H9 (cell line): ENCODE measurements around the gene TYW3. TPM values are rescaled to one million over a fixed set of nuclear protein-coding genes. Genes with fewer than 3 reads are reported as not detected.

ENCODE experiments used
- DNase-seq: peaks from one replicate; pipeline ENCODE4 v3.0.0-alpha.2; 2017
- H2AFZ ChIP-seq: one replicate; pipeline ENCODE4 v1.6.1; 2013; ENCODE audit warnings: mild to moderate bottlenecking, low read length, control low read depth, moderate library complexity
- H2AK5ac ChIP-seq: 2 replicates; pipeline ENCODE4 v1.6.1; 2013; ENCODE audit warnings: low read length, control low read depth, mixed read lengths; ENCODE audit not compliant: insufficient read length
- H2BK120ac ChIP-seq: one replicate; pipeline ENCODE4 v1.6.1; 2013; ENCODE audit warnings: low read depth, mild to moderate bottlenecking, low read length, control low read depth, inconsistent platforms; ENCODE audit not compliant: poor library complexity, severe bottlenecking
- H2BK12ac ChIP-seq: 2 replicates; pipeline ENCODE4 v1.6.1; 2013; ENCODE audit warnings: low read length, control low read depth, mixed read lengths, low read depth; ENCODE audit not compliant: insufficient read length
- H2BK15ac ChIP-seq: 2 replicates; pipeline ENCODE4 v1.6.1; 2013; ENCODE audit warnings: low read depth, low read length, control low read depth
- H2BK20ac ChIP-seq: one replicate; pipeline ENCODE4 v1.6.1; 2013; ENCODE audit warnings: low read depth, mild to moderate bottlenecking, low read length, control low read depth, inconsistent platforms; ENCODE audit not compliant: poor library complexity, severe bottlenecking
- H2BK5ac ChIP-seq: 2 replicates; pipeline ENCODE4 v1.6.1; 2013; ENCODE audit warnings: low read length, control low read depth, mixed read lengths; ENCODE audit not compliant: insufficient read length
- H3K14ac ChIP-seq: 2 replicates; pipeline ENCODE4 v1.6.1; 2013; ENCODE audit warnings: low read length, control low read depth; ENCODE audit not compliant: insufficient read depth
- H3K18ac ChIP-seq: 2 replicates; pipeline ENCODE4 v1.6.1; 2013; ENCODE audit warnings: low read depth, mild to moderate bottlenecking, mixed read lengths, low read length, control low read depth; ENCODE audit not compliant: insufficient read length
- H3K23ac ChIP-seq: 2 replicates; pipeline ENCODE4 v1.6.1; 2013; ENCODE audit warnings: low read length, control low read depth, mixed read lengths, low read depth; ENCODE audit not compliant: insufficient read length
- H3K23me2 ChIP-seq: 2 replicates; pipeline ENCODE4 v1.6.1; 2013; ENCODE audit warnings: low read depth, mild to moderate bottlenecking, mixed read lengths, low read length, control low read depth; ENCODE audit not compliant: insufficient read length, poor library complexity, severe bottlenecking
- H3K27ac ChIP-seq: 2 replicates; pipeline ENCODE4 v1.5.1; 2013; ENCODE audit warnings: low read length, control low read depth, mixed read lengths, low read depth; ENCODE audit not compliant: insufficient read length
- H3K27me3 ChIP-seq: 2 replicates; pipeline ENCODE4 v1.6.1; 2013; ENCODE audit warnings: low read length, control low read depth, inconsistent platforms; ENCODE audit not compliant: insufficient read depth
- H3K4ac ChIP-seq: 2 replicates; pipeline ENCODE4 v1.6.1; 2013; ENCODE audit warnings: low read depth, mild to moderate bottlenecking, control low read depth, inconsistent platforms, low read length, moderate library complexity
- H3K4me1 ChIP-seq: 2 replicates; pipeline ENCODE4 v1.6.1; 2013; ENCODE audit warnings: low read length, control low read depth, inconsistent platforms; ENCODE audit not compliant: insufficient read depth
- H3K4me2 ChIP-seq: 2 replicates; pipeline ENCODE4 v1.6.1; 2013; ENCODE audit warnings: low read length, control low read depth, mixed read lengths; ENCODE audit not compliant: insufficient read length, insufficient read depth
- H3K56ac ChIP-seq: 2 replicates; pipeline ENCODE4 v1.6.1; 2013; ENCODE audit warnings: low read depth, mild to moderate bottlenecking, mixed read lengths, low read length, control low read depth; ENCODE audit not compliant: insufficient read length
- H3K79me1 ChIP-seq: 2 replicates; pipeline ENCODE4 v1.6.1; 2013; ENCODE audit warnings: low read depth, mild to moderate bottlenecking, moderate library complexity, low read length, control low read depth, inconsistent platforms; ENCODE audit not compliant: insufficient read depth, poor library complexity, severe bottlenecking
- H3K79me2 ChIP-seq: 2 replicates; pipeline ENCODE4 v1.6.1; 2013; ENCODE audit warnings: low read length, control low read depth, inconsistent platforms; ENCODE audit not compliant: insufficient read depth
- H3K9ac ChIP-seq: 2 replicates; pipeline ENCODE4 v1.6.1; 2013; ENCODE audit warnings: low read length, control low read depth, mixed read lengths; ENCODE audit not compliant: insufficient read length; ENCODE audit errors: extremely low read depth
- H3K9me3 ChIP-seq: one replicate; pipeline ENCODE4 v1.6.1; 2013; ENCODE audit warnings: low read depth, low read length, inconsistent platforms; ENCODE audit not compliant: control insufficient read depth
- H3T11ph ChIP-seq: one replicate; pipeline ENCODE4 v1.6.1; 2013; ENCODE audit warnings: mild to moderate bottlenecking, low read length, control low read depth, inconsistent platforms
- H4K20me1 ChIP-seq: one replicate; pipeline ENCODE4 v1.6.1; 2013; ENCODE audit not compliant: control insufficient read depth, insufficient read length, insufficient read depth
- H4K5ac ChIP-seq: 2 replicates; pipeline ENCODE4 v1.6.1; 2013; ENCODE audit warnings: low read depth, mild to moderate bottlenecking, mixed read lengths, low read length, control low read depth; ENCODE audit not compliant: insufficient read length
- H4K8ac ChIP-seq: replicated peaks from 2 replicates; pipeline ENCODE4 v1.6.1; 2013; ENCODE audit warnings: low read length, control low read depth, mixed read lengths, low read depth; ENCODE audit not compliant: insufficient read length
- H4K91ac ChIP-seq: 2 replicates; pipeline ENCODE4 v1.6.1; 2013; ENCODE audit warnings: low read depth, mild to moderate bottlenecking, moderate library complexity, mixed read lengths, low read length, control low read depth; ENCODE audit not compliant: insufficient read length
- H3K27ac Mint-ChIP-seq, 3 experiments: 2 replicates in 2 of 3; 3 replicates in 1 of 3; pipeline ENCODE4 v1.8.0; 2020 to 2021; ENCODE audit warnings: mixed read lengths in 3 of 3, mild to moderate bottlenecking in 1 of 3, moderate library complexity in 1 of 3
- H3K27me3 Mint-ChIP-seq: 2 replicates; pipeline ENCODE4 v1.8.0; 2021; ENCODE audit warnings: low read depth, mild to moderate bottlenecking, moderate library complexity, mixed read lengths
- H3K36me3 Mint-ChIP-seq, 3 experiments: 2 replicates in 2 of 3; 3 replicates in 1 of 3; pipeline ENCODE4 v1.8.0; 2020 to 2021; ENCODE audit warnings: low read depth in 3 of 3, mixed read lengths in 3 of 3; ENCODE audit not compliant: insufficient read depth in 1 of 3
- H3K4me1 Mint-ChIP-seq, 2 experiments: 2 replicates each; pipeline ENCODE4 v1.8.0; 2020; ENCODE audit warnings: mixed read lengths in 2 of 2
- H3K4me3 Mint-ChIP-seq, 2 experiments: 2 replicates in 1 of 2; 3 replicates in 1 of 2; pipeline ENCODE4 v1.8.0; 2020 to 2021; ENCODE audit warnings: mild to moderate bottlenecking in 2 of 2, mixed read lengths in 2 of 2, moderate library complexity in 1 of 2
- H3K9me3 Mint-ChIP-seq, 2 experiments: 2 replicates in 1 of 2; 3 replicates in 1 of 2; pipeline ENCODE4 v1.8.0; 2020; ENCODE audit warnings: mild to moderate bottlenecking in 2 of 2, mixed read lengths in 2 of 2, moderate library complexity in 1 of 2
- total RNA-seq: library from RNA; stranded (reverse); gene quantifications from 2 replicates; pipeline ENCODE4 v1.2.1, GENCODE V29; 2021
- TF ChIP-seq, protein P1 (sequence below): fragments of 200-600 bp; sonication (generic); conservative IDR thresholded peaks from 3 replicates; pipeline ENCODE4 v1.8.0; 2021; ENCODE audit warnings: antibody characterized with exemption, mild to moderate bottlenecking

Gene TYW3
- total RNA-seq, 1 experiment from 2014 or later = 10.9 TPM

DNA sequence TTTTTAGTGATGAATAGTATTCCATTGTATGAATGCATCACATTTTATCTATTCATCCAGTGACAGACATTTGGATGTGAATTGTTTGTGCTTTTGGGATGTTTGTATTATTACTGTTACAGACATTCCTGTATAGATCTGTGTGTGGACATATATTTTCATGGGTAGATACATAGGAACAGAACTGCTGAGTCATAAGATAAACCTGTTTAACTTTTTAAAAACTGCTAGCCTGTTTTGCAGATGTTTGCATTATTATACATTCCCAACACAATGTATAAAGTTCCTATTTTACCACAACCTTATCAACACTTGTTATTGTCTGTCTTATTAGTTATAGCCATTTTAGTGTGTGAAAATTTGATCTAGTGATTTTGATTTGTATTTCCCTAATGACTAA, 46.8 kb downstream of the TYW3 start:
- Mint-ChIP-seq H3K27ac (no peak overlapping the region), H3K36me3 (no peaks in the 10 kb centered on the region), H3K9me3 (no peaks in the 10 kb centered on the region), H3K27me3 (no peaks in the 10 kb centered on the region), H3K4me3 (no peak overlapping the region), H3K4me1 (peaks cover 17 to 24% of the 10 kb centered on the region in 2 experiments)
- Histone ChIP-seq H4K5ac (no peak overlapping the region), H3K56ac (no peak overlapping the region), H2BK5ac (no peak overlapping the region), H3K27ac (no peak overlapping the region), H3K27me3 (no peaks in the 10 kb centered on the region), H2BK20ac (no peak overlapping the region), H3K9me3 (no peaks in the 10 kb centered on the region), H3K79me2 (no peaks in the 10 kb centered on the region), H4K8ac (no peak overlapping the region), H2BK120ac (no peak overlapping the region), H3K4me1 (no peaks in the 10 kb centered on the region), H3K79me1 (no peaks in the 10 kb centered on the region), H2BK15ac (no peak overlapping the region), H4K20me1 (no peaks in the 10 kb centered on the region), H3K9ac (no peak overlapping the region), H3K14ac (no peak overlapping the region), H4K91ac (no peak overlapping the region), H3K18ac (no peak overlapping the region), H2AFZ (no peak overlapping the region), H3K23me2 (no peaks in the 10 kb centered on the region), H2AK5ac (no peak overlapping the region), H3K23ac (no peak overlapping the region), H3K4ac (no peak overlapping the region), H3K4me2 (no peak overlapping the region), H2BK12ac (no peak overlapping the region), H3T11ph (no peak overlapping the region)
- DNase-seq = no peak
- TF ChIP-seq, protein P1, sequence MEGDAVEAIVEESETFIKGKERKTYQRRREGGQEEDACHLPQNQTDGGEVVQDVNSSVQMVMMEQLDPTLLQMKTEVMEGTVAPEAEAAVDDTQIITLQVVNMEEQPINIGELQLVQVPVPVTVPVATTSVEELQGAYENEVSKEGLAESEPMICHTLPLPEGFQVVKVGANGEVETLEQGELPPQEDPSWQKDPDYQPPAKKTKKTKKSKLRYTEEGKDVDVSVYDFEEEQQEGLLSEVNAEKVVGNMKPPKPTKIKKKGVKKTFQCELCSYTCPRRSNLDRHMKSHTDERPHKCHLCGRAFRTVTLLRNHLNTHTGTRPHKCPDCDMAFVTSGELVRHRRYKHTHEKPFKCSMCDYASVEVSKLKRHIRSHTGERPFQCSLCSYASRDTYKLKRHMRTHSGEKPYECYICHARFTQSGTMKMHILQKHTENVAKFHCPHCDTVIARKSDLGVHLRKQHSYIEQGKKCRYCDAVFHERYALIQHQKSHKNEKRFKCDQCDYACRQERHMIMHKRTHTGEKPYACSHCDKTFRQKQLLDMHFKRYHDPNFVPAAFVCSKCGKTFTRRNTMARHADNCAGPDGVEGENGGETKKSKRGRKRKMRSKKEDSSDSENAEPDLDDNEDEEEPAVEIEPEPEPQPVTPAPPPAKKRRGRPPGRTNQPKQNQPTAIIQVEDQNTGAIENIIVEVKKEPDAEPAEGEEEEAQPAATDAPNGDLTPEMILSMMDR = no peak
